Measurements from ENCODE around the gene FHIT.

FHIT gene

GRCh38 chr3:60622349-60622748 is 628.9 kb downstream of the FHIT start:
- DNase-seq (ENCODE audit: low read depth), result no peak

GRCh38 chr3:60617188-60617587 is 634.1 kb downstream of the FHIT start:
- DNase-seq (ENCODE audit: low read depth), result no peak

DNA sequence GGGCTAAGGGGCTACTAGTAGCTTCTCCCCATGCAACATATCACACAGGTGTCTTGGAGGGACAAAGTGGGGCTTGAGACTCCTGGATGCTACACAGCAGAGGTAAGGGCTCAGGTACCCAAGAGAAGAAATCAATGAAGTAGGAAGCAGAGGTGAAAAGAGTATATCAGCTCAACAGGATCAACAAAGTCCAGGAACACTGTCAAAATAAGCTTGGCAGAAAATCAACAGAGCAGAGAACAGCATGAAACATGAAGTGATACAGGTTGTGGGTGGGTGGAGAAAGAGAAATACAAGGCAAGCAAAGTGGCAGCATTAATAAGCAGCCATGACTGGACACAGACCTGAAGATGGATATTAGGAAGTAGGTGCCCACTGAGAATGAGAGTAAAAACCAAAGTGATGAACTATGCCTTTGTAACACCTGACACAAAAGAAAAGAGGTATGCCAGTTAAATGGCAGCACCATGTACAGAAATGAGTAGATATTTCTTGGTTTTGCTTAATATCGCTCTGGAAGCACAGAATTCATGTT is 637.4 kb downstream of the FHIT start:
- no peak for DNase-seq (ENCODE audit: low read depth)

DNA sequence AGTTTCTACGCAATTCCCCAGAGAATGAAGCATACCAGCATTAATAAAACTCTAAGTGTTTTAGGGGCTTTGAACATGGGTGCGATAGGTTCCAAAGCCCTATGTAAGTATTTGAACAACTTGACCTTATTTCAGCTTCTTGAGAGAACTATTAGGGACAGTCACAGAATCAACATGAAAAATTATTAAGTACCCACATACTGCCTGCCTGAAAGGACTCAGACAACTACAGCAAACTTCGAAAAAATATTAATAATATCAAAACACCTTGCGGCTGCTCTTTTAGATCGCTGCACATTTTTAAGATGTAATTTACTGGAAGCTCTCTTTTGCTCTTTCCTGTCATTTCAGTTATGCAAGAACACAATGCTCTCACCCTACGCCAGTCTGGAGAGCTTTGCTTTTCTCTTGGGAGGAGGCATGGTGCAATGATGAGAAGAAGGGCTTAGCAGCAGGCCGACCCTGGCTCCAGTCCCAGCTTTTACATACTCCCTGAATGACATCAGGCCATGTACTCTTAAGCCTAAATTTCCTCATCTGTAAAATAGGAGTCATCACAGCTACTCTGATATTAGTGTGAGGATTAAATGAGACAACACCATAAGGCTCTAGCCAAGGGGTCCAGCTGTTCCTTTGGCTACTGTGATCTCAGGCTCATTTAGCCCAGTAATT is 640.7 kb downstream of the FHIT start:
- DNase-seq (ENCODE audit: low read depth), result peak; percentile 35

DNA sequence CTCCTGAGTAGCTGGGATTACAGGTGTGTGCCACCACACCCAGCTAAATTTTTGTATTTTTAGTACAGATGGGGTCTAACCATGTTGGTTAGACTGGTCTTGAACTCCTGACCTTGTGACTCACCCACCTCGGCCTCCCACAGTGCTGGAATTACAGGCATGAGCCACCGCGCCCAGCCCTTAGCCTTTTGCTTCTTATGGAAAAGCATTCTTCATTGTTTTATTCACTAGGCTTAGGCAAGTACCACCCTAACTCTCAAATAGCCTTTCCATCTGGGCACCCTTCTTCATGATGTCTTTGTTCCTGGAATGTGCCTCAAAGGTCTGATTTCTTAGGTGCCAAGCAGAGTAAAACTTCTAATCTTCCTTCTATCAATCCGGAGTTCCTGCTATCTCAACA is 641.8 kb downstream of the FHIT start:
- peak; percentile 15 for DNase-seq (ENCODE audit: low read depth)

DNA sequence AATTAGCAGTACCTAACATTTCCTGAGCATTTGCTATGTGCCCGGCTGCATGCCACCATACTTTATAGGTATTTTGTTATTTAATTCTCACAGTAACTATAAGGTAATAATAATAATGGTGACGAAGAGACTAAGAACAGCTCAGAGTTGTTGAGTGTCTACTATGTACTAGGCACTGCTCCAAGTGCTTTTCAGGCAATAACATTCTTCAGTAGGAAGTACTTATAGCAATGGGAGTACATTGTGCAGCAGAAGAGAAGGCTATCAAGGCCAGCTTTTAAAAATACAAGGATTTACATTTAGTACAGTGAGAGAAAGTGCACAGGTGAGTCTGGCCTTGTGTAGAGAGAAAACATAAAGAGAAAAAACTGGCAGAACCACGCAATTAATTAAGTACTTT is 647.4 kb downstream of the FHIT start:
- DNase-seq (ENCODE audit: low read depth), result no peak

DNA sequence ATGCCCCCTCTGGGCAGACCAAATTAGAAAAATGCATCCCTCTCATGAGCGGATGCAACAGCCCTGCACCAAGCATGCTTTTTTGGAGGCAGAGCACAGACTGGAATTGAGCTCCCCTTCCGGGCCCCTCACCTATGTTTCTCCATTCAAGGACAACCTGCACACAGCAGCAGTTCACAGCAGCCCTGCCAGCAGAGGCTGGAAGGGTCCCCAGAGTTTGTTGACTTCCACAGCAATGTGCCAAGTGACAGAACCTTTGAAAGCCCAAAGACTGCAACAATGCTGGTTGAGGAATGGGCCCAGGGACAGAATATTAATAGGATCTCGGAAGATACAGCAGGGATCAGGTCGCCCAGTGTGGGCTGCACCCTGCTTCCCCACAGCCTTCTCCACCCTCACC is 650.4 kb downstream of the FHIT start:
- no peak for DNase-seq (ENCODE audit: low read depth)

GRCh38 chr3:60599586-60599985 is 651.7 kb downstream of the FHIT start:
- no peak for DNase-seq (ENCODE audit: low read depth)

DNA sequence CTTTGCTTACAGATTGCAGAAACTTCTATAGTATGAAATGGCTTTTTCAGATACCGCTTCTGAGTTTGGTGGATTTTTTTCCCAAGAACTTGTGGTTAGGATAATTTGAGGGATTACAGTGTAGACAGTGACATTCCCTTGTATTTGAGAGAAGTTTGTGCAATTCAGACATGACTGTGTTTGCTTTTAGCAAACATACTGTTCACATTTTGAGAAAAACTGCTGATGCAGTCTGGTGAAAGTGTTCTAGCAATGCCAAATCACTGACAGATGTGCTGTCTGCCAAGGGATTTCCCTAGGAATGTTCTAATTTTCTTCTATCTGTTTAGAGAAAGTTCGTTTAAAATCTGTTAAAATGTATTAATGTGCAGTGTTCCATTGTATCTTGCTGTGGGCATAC is 652.6 kb downstream of the FHIT start:
- DNase-seq (ENCODE audit: low read depth), result peak; percentile 18

- no peak for DNase-seq (ENCODE audit: low read depth)
Observed at GRCh38 chr3:60594025-60594424, 657.2 kb downstream of the FHIT start.

GRCh38 chr3:60591267-60591666 is 660.0 kb downstream of the FHIT start:
- DNase-seq (ENCODE audit: low read depth), result no peak

- DNase-seq (ENCODE audit: low read depth), result peak; percentile 59
Observed at GRCh38 chr3:60588806-60589205, 662.4 kb downstream of the FHIT start.

DNA sequence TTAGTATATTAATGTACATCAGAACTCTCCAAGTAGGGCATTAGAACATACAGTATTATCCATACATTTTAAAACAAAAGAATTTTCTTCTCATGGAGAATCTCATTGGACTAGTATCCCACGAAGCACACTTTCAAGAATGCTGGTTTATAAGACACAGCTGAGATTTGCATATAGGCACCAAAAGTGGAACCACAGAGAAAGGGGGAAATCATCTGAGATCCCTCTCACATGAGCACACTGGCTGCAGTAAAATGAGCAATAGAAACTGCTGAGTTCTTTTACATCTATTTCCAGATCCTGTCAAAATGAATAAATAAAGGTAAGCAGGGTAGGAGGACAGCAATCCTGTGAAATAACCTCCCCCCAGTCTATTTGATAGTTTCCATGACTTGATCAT is 665.3 kb downstream of the FHIT start:
- DNase-seq (ENCODE audit: low read depth), result no peak

DNA sequence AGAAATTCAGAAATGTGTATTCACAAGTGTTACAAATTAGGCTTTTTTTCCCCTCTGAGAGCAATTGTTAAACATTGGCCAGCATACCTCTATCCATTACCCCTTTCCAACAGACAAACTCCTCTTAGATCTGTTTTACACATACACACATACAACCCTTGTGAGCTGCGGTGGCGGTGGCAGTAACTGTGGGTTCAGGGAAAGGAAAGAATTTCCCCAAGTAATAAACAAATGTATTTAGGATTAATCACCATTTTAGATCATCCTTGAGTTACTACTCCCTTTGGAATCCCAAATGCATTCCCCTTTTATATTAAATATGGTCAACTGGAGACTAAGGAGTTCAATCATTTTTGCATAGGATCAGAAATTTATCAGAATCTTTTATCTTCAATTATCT is 667.0 kb downstream of the FHIT start:
- DNase-seq (ENCODE audit: low read depth), result peak; percentile 78

- peak; percentile 5 for DNase-seq (ENCODE audit: low read depth)
Observed at GRCh38 chr3:60582288-60582687, 669.0 kb downstream of the FHIT start.

DNA sequence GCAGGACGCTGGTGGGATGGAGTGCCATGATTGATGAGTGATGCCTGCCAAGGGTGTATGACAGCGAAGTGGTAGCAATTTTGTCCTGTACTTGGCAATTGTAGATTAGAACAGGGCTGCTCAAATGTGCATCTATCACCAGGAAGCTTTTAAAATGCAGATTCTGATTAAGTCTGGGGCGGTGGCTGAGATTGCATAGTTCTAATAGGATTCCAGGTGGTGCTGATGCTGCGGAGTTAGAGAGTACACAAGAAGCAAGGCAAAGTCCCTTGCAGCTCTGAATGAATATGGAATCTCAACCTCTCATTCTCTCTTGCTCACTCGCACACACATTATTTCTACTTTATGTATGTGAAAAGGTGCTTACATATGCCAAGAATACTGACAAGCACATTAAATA is 670.4 kb downstream of the FHIT start:
- DNase-seq (ENCODE audit: low read depth), result no peak

GRCh38 chr3:60579734-60580133 is 671.5 kb downstream of the FHIT start:
- DNase-seq (ENCODE audit: low read depth), result peak; percentile 84

DNA sequence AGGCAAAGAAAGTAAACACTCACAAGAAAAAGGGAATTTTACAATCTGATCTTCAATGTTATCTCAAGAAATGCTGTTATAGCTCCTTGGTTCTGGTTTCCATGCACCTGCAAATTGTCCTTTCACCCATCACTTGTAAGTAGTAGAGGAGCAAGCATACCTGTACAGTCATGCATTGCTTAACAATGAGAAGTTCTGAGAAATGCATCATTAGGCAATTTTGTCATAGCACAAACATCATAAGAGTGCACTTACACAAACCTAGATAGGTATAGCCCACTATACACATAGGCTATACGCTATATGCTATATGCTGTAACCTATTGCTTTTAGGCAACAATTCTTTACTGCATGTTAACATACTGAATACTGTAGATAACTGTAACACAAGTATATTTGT is 672.3 kb downstream of the FHIT start:
- DNase-seq (ENCODE audit: low read depth), result no peak

DNA sequence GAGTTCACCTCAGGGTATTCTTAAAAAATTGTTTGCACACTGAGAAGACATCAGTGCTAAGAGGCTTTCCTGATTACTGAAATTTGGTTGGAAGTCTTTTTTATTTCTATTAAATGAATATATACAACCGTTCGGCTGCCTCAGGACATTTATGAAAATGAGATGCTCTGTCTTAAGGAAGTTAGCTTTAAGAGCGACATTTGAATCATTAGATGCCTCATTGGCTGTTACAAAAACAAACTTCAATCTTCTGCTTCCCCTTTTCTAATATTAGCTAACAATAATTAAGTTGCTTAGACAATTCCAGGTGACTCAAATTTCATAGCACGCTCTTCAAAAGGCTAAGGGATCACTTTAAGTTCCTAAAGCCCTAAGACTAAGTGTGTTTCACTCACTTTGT is 673.7 kb downstream of the FHIT start:
- no peak for DNase-seq (ENCODE audit: low read depth)

DNA sequence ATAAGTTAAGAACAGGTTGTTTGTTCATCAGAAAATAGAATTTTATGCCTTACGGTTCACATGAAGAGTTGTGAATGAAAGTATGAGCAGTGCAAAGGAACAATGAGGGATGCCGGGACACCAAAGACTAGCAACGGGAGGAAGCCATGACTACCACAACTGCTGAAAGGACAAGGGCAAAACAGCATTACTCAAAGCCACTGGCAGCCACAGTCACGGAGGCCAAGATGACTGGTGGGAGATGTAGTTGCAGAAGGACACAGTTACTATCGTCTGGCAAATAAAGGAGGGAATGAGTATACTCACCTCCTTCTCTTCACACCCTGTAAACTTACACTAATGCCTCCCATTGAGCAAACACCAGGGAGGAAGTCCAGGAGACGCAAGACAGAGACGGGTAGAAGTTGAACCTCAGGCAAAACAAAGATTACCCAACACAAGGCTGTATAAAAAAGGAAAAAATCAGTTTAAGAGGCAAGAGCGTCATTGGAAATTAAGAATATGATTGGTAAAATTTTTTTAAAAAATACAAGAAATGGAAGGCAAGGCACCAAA is 675.5 kb downstream of the FHIT start:
- DNase-seq (ENCODE audit: low read depth), result peak; percentile 6

- no peak for DNase-seq (ENCODE audit: low read depth)
Observed at GRCh38 chr3:60574046-60574769, 677.0 kb downstream of the FHIT start.

GRCh38 chr3:60573494-60573893 is 677.8 kb downstream of the FHIT start:
- peak; percentile 60 for DNase-seq (ENCODE audit: low read depth)

DNA sequence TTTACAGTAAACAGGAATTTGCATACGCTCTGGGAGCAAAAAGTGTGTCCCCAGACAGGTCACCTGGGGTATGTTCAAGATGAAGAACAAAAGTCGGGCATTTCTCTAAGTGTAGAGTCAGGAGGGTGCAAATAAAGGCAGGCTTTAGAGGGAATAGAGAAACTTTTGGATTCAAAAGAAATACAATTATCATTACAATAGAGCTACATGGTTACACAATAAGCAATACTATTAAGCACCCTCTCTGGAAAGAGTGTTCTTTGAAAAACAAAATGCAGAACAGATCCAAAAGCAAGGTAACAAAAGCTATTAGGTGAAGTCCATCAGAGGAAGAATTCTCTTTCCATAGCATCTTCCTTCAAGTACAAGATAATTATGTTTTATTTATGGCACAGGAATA is 679.7 kb downstream of the FHIT start:
- no peak for DNase-seq (ENCODE audit: low read depth)

Measured in EH (cell line).